HG02610 (cell line): ENCODE results near the gene DSCAML1.

Experiments
- ATAC-seq: cut with Tn5 transposase; IDR thresholded peaks from one replicate; pipeline ENCODE4 v1.9.1; 2021; ENCODE audit warnings: mild to moderate bottlenecking, moderate library complexity; ENCODE audit not compliant: unreplicated experiment

DSCAML1 gene

DNA sequence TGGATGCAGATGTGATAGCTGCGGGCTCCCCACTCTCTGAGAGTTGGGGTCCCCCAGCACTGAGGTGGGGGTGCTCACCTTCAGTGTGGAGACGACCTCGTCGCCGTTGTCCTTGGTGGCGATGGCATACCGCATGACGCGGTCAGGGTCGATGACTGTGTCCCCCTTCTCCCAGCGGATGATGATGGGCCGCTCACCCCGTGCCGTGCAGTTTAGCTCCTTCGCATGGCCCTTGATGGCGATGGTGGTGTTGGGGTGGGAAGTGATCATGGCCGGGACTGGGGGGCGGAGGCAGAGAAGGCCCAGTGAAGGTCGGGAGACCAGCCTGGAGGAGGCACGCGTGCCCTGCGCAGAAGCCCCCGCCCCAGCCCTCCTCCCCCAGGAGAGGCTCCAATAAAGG lies 315.1 kb downstream of the DSCAML1 start:
- no peak for ATAC-seq

DNA sequence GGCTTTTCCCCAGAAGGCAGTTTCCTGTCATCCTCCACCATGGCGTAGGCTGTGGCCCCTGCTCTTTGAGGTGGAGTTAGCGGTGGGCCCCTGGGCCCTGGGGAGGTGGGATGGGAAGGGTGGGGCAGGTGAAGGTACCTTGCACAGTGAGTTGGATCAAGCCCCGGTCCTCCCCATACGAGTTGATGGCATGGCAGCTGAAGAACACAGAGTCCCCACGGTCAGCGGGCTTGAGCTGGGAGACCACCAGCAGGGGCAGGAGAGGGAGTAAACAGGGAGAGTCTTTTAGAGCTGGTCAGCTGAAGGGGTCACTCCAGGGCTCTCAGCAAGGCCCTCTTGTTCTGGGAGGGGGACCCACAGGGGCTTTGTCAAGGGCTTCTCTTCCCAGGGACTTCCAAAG lies 316.0 kb downstream of the DSCAML1 start:
- ATAC-seq, result no peak

DNA sequence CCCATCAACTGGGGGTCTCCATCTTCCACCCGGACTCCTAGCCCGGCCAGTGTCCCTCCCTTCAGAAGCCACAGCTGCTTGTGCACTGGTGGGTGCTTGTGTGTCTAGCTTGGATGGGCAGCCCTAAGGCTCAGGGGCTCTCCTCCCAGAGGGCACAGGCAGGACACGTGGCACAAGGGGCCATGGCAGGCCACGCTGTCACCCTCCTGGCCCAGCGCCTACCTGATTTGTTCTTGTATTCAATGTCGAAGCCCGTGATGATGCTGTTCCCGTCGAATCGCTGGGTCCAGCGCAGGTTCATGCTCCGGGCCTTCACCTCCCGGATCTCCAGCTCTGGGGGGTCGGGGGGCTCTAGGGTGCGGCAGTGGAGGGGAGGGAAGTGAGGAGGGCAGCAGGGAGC lies 316.8 kb downstream of the DSCAML1 start:
- ATAC-seq, result no peak

DNA sequence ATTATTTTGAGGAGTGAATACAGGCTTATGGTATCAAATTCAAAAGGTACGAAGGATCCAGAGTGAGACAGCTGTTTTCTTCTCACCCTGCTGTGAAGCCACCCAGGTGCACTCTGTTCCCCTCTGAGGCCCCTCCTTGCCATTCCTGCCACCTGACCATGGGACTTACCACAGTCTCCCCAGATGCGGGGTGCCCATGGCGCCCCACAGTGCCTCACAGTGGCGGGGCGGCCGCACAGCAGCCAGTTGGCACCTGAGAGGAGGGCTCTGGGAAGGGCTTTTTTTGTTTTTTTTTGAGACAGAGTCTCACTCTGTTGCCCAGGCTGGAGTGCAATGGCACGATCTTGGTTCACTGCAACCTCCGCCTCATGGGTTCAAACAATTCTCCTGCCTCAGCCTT lies 317.6 kb downstream of the DSCAML1 start:
- ATAC-seq, result no peak

DNA sequence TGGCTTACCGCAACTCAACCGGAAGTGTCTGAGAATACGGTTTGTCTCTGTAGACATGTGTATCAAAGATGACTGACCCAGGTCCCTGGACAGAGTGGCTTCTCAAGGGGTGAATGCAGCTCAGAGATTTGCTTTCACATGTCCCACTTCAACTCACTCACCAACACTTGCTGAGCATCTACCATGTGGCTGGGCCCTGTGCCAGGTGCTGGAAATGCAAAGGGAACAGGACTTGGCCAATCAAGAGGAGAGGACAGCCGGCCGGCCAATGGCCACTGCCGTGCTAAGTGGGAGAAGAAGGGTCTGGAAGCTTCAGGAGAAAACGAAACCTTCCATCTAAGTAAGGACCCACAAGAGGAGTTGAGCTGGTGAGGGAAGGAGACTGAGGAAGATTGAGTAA lies 318.1 kb downstream of the DSCAML1 start:
- no peak for ATAC-seq

- ATAC-seq, result no peak
Measured at GRCh38 chr11:117478126-117478860, 318.7 kb downstream of the DSCAML1 start.

- no peak for ATAC-seq
Measured at GRCh38 chr11:117477721-117478120, 319.3 kb downstream of the DSCAML1 start.

GRCh38 chr11:117476531-117477142 lies 320.4 kb downstream of the DSCAML1 start:
- ATAC-seq, result no peak

DNA sequence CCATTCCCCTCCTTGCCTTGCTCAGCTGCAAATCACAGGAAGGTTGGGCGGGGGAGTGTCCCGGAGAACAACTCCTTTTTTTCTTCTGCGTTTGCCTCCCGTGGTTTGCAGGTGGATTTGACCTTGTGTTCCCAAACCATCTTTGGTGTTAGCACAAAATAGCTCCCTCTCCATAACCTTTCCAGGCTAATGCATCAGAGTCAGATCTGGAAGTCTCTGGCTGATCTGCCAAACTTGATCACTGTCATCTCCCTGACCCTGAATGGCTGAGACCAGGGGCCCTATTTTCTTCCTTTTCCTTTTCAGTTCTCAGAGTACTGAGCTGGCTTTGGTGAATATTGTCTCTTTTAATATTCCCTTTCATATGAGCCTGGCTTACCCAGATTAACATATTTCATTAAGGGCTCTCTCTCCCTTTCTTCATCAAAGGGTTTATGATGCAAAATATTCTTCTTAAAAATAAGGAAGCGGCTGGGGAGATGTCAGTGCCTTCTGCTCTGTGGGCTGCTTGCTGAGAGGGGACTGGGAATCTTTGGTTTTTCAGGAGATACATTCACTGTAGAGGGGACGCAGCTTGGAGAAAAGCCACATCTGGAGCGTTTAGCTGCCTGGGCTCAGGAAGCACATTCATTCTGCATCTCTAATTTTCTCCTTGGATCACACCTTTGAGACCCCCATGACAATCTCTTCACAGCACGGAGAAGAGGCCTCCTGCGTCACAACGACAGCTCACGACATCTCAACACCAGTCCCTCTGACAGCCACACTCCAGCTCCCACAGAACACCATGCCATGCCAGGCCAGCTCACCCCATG lies 321.1 kb downstream of the DSCAML1 start:
- no peak for ATAC-seq

DNA sequence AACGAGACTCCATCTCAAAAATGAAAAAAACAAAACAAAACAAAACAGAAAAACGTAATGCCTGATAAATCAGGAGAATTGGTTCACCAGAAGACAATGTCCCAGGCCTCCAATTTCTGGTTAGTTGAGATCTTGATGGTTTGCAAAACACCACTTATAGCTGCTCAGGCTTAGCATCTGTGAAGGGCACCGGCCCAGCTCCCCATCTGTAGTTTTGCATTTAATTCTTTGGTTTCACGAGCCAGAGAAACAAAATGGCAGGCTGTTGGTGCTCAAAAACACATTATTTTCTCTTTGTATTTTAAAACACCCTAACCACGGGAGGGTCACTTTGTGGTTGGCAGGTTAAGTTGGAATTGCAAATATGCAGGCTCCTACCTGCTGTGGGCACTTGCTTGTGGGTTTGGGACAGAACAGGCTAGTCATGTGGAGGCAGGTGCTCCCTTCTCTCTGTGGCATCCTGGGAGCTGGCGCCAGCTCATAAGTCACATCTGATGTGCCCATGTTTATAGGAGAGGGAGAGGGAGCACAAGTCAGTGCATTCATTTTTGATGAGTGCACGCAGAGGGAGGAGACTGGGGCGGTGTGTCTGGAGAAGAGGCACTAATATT lies 323.4 kb downstream of the DSCAML1 start:
- ATAC-seq, result no peak

- no peak for ATAC-seq
Measured at GRCh38 chr11:117471776-117472175, 325.2 kb downstream of the DSCAML1 start.

DNA sequence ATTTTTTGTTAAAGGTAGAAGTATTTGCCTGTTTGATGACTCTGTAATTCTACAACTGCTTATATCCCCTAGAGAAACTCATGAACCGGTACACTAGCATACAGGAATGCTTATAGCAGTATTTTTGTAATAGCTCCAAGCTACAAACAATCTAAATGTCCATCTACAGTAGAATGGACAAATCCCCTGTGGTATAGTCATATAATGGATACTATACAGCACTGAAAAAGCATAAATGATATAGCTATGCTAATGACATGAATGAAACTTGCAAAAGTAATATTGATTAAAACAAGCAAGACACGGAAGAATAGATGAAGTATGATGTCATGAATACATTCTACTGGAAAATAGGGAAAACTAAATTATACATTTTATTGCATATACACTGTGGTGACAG lies 326.4 kb downstream of the DSCAML1 start:
- no peak for ATAC-seq

GRCh38 chr11:117468888-117469287 lies 328.1 kb downstream of the DSCAML1 start:
- no peak for ATAC-seq

GRCh38 chr11:117467770-117468169 lies 329.2 kb downstream of the DSCAML1 start:
- ATAC-seq, result no peak

- no peak for ATAC-seq
Measured at GRCh38 chr11:117466966-117467365, 330.1 kb downstream of the DSCAML1 start.

DNA sequence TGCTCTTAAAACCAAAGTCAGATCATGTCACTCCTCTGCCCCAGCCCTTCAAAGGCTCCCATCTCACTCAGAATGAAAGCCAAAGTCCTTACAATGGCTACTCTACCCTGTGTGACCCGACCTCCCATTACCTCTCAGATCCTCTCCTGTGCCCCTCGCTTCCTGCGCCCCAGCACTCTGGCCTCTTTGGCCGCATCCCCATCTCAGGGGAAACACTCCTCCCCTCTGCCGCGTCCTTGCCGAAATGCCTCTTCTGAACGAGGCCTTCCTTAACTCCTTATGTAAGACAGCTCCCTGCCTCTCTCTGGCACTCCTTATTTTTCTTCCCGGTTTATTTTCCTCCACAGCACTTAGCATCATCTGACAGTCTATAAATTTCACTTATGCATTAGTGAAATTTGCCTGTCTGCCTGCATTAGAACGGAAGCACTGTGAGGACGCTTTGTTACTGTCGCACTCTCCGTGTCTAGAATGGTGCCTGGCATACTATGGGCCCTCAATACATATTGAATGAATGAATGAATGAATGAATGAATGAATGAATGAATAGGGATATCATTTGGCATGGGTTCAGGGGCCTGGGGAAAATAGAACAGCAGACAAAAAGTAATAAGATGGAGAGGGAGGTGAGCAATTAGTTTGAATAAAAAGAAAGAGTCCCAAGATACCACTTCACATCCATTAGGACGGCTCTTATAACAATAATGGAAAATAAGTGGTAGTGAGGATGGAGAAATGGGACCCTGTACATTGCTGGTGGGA lies 331.6 kb downstream of the DSCAML1 start:
- ATAC-seq, result no peak

- ATAC-seq, result no peak
Measured at GRCh38 chr11:117464778-117465177, 332.2 kb downstream of the DSCAML1 start.

DNA sequence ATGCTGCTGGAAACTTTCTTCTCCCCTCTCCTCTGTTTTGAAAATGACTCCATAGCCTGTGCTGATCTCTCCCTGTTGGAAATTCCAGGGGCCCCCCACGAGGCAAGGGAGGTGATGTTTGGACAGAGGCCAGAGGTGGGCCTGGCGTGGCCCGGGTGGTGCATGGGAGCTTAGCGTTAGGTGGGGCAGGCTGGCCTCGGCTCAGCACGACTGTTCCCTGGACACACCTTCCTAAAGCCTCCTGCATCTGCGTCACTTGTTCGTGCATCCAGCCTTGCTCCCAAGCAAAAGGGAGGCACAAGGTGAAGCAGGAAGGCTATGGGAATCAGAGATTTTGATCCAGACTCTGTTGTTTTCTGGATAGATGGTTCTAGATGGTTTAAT lies 334.2 kb downstream of the DSCAML1 start:
- ATAC-seq, result no peak

DNA sequence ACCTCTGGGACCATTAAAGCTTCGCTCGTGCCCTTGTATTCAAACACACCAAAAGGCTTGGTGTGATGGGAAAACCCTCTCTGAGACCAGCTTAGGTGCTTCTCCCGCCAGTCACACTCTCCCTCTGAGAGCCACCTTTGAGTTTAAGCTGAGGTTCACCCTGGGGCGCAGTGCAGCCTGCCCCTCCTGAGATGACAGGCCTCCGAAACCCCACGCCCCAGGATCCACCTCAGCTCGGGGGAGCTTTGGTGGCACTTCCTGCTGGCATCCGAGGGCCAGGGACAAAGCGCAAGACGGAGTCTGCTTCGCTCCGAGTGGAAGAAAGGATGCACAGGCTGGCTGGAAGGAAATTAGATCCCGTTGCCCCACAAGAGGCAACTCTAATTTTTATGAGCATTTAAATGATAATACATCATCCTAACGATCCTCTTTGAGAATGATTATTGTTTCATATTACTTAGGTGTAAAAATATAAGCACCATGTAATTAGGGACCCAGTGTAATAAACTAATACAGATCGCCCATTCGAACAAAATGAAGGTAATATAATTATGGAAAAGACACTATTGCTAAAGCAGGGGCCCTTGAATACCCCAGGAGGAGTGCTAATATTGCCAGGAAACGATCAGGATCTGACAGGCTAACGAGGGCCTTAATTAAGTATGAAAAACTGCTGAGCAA lies 334.7 kb downstream of the DSCAML1 start:
- ATAC-seq, result no peak
